K562 (cell line): Measurements from ENCODE around the gene ECSCR. TPM values are rescaled to one million over a fixed set of nuclear protein-coding genes. Genes with fewer than 3 reads are reported as not detected.

Source experiments
- ATAC-seq: fragments of 200-7000 bp; cut with Tn5 transposase; 3 replicates; pipeline ENCODE4 v1.9.1; 2020; ENCODE audit warnings: moderate library complexity
- BruUV-seq: library from RNA; stranded (reverse); fragments of 400-500 nt; replicated peaks from 2 replicates; lab custom pipeline; 2021; lab: Mats Ljungman, UMichigan
- CTCF ChIA-PET: fragments of 300-600 bp; formaldehyde crosslinking; extraction: SDS; loops from one replicate; lab custom pipeline; 2021; ENCODE audit warnings: low intra/inter-chr PET ratio; lab: Yijun Ruan, JAX
- POLR2A ChIA-PET: fragments of 300-600, 350-650 bp; sonication (Branson Sonifier 250); formaldehyde crosslinking; extraction: SDS; loops from one replicate; lab custom pipeline; 2021; ENCODE audit warnings: antibody characterized with exemption, inconsistent platforms; lab: Yijun Ruan, JAX
- DNase-seq, 4 experiments: peaks; one replicate each; pipeline versions ENCODE4 v3.0.0 to v3.0.0-alpha.2; 2011 to 2018; ENCODE audit warnings: low spot score in 3 of 4, mixed read lengths in 3 of 4; ENCODE audit errors: extremely low read depth in 1 of 4
- FAIRE-seq: peaks from 2 replicates; lab custom pipeline; 2011; peaks lifted over from hg19 to GRCh38; lab: Jason Lieb, UNC
- H2AFZ ChIP-seq: 2 replicates; pipeline ENCODE4 v1.6.0; 2011; ENCODE audit warnings: low read depth, low read length, control low read depth, inconsistent platforms
- H3K27ac ChIP-seq: fragments of 200-600 bp; 3 replicates; pipeline ENCODE4 v1.8.0; 2011; ENCODE audit warnings: low read depth, mild to moderate bottlenecking, control low read depth, inconsistent platforms, low read length, moderate library complexity, mixed read lengths; ENCODE audit errors: extremely low read depth
- H3K27me3 ChIP-seq, 2 experiments: fragments of 300-600 bp in 1 of 2; 2 replicates in 1 of 2; 3 replicates in 1 of 2; pipeline versions ENCODE4 v1.6.0 to v1.8.0; 2011; ENCODE audit warnings: inconsistent platforms in 2 of 2, low read length in 2 of 2, mild to moderate bottlenecking in 1 of 2, mixed read lengths in 1 of 2, moderate library complexity in 1 of 2; ENCODE audit not compliant: control insufficient read depth in 2 of 2, insufficient read depth in 2 of 2
- H3K36me3 ChIP-seq: fragments of 300-600 bp; 3 replicates; pipeline ENCODE4 v1.8.0; 2011; ENCODE audit warnings: mild to moderate bottlenecking, low read length, inconsistent platforms; ENCODE audit not compliant: control insufficient read depth, insufficient read depth
- H3K4me1 ChIP-seq, 2 experiments: fragments of 200-600 bp in 1 of 2; replicated peaks in 1 of 2; 2 replicates in 1 of 2; 3 replicates in 1 of 2; pipeline versions ENCODE4 v1.5.1 to v1.8.0; 2011; ENCODE audit warnings: inconsistent platforms in 2 of 2, low read length in 2 of 2, mild to moderate bottlenecking in 1 of 2, mixed read lengths in 1 of 2, moderate library complexity in 1 of 2; ENCODE audit not compliant: control insufficient read depth in 2 of 2, insufficient read depth in 2 of 2
- H3K4me2 ChIP-seq: 2 replicates; pipeline ENCODE4 v1.6.1; 2011; ENCODE audit warnings: low read length, control low read depth, inconsistent platforms, mixed read lengths; ENCODE audit not compliant: insufficient read depth
- H3K4me3 ChIP-seq: fragments of 200-600 bp; sonication (generic), shearing (Covaris generic); 2 replicates; pipeline ENCODE4 v1.5.1; 2016; ENCODE audit warnings: control low read depth, inconsistent platforms
- H3K79me2 ChIP-seq: fragments of 200-600 bp; 3 replicates; pipeline ENCODE4 v1.8.0; 2011; ENCODE audit warnings: low read length, inconsistent platforms; ENCODE audit not compliant: control insufficient read depth, insufficient read depth
- H3K9ac ChIP-seq, 2 experiments: 2 replicates each; pipeline versions ENCODE4 v1.6.0 to v1.6.1; 2011; ENCODE audit warnings: low read depth in 2 of 2, low read length in 2 of 2, control low read depth in 1 of 2, inconsistent platforms in 1 of 2, mild to moderate bottlenecking in 1 of 2, mixed read lengths in 1 of 2; ENCODE audit not compliant: insufficient read depth in 1 of 2
- H3K9me1 ChIP-seq: one replicate; pipeline ENCODE4 v1.6.0; 2011; ENCODE audit warnings: inconsistent platforms, mild to moderate bottlenecking, low read length, moderate library complexity; ENCODE audit not compliant: control insufficient read depth, insufficient read depth
- H3K9me3 ChIP-seq: replicated peaks from 2 replicates; pipeline ENCODE4 v1.5.1; 2011; ENCODE audit warnings: low read depth, low read length, inconsistent platforms; ENCODE audit not compliant: control insufficient read depth, insufficient read depth
- H4K20me1 ChIP-seq: replicated peaks from 2 replicates; pipeline ENCODE4 v1.6.1; 2011; ENCODE audit warnings: low read length, inconsistent platforms, mixed read lengths; ENCODE audit not compliant: control insufficient read depth, insufficient read depth
- FOXP1 ChIP-seq: sonication (generic); formaldehyde crosslinking; IDR thresholded peaks from 2 replicates; pipeline ENCODE4 v1.8.0; 2022; ENCODE audit warnings: mild to moderate bottlenecking, missing genetic modification reagents
- HSF4 ChIP-seq: fragments of 250-450 bp; sonication (Bioruptor Pico); IDR thresholded peaks from 2 replicates; pipeline ENCODE4 v2.1.2; 2022; ENCODE audit warnings: mild to moderate bottlenecking, moderate library complexity, borderline replicate concordance
- KAT7 ChIP-seq: sonication (generic); formaldehyde crosslinking; IDR thresholded peaks from 2 replicates; pipeline ENCODE4 v1.8.0; 2022; ENCODE audit warnings: missing genetic modification reagents, mild to moderate bottlenecking, borderline replicate concordance
- NR2C2 ChIP-seq, 2 experiments: fragments of 200-800 bp in 1 of 2; sonication (Bioruptor generic) in 1 of 2; sonication (generic) in 1 of 2; formaldehyde crosslinking in 1 of 2; IDR thresholded peaks; 2 replicates each; pipeline versions ENCODE4 v1.6.1 to v1.8.0; 2016 to 2022; ENCODE audit warnings: mild to moderate bottlenecking in 1 of 2, missing compliant biosample characterization in 1 of 2, missing genetic modification characterization in 1 of 2, missing genetic modification reagents in 1 of 2
- POLR2G ChIP-seq: fragments of 200-400 bp; formaldehyde crosslinking; IDR thresholded peaks from 2 replicates; pipeline ENCODE4 v1.6.1; 2017; ENCODE audit warnings: low read depth, mild to moderate bottlenecking, antibody characterized with exemption, low read length, moderate library complexity
- SRSF9 ChIP-seq: fragments of 200-400 bp; formaldehyde crosslinking; IDR thresholded peaks from 2 replicates; pipeline ENCODE4 v1.6.1; 2017; ENCODE audit warnings: low read depth, low read length, borderline replicate concordance
- TCF7L2 ChIP-seq: fragments of 150-350 bp; IDR thresholded peaks from 2 replicates; pipeline ENCODE4 v1.6.1; 2016; ENCODE audit warnings: low read depth, mild to moderate bottlenecking, low read length, moderate library complexity
- ZNF174 ChIP-seq: fragments of 250-450 bp; sonication (Bioruptor Pico); IDR thresholded peaks from 2 replicates; pipeline ENCODE4 v1.4.0; 2020; ENCODE audit warnings: mild to moderate bottlenecking
- WGBS: fragments of 100-300 bp; shearing (Covaris generic); methylation state at CpG from one replicate; pipeline ENCODE4 v1.1.6; 2016; ENCODE audit warnings: low coverage, mixed read lengths; ENCODE audit not compliant: insufficient coverage; ENCODE audit errors: missing lambda C conversion rate; 5-methylcytosine and 5-hydroxymethylcytosine counted together
- in situ Hi-C: fragments of 300-500 bp; cut with MboI; formaldehyde crosslinking; loops from 4 replicates; pipeline ENCODE4 v1.15.0; 2018; ENCODE audit warnings: inconsistent platforms, mixed read lengths
- intact Hi-C: fragments of 100-400 bp; cut with micrococcal nuclease; formaldehyde crosslinking; loops from 2 replicates; pipeline ENCODE4 v1.14.2; 2022
- polyA plus RNA-seq, 8 experiments: library from polyadenylated mRNA; depleted of rRNA in 4 of 8; stranded (reverse) in 5 of 8; unstranded in 3 of 8; fragments of >200 nt; fragmentation: Nextera tagmentation in 2 of 8; fragmentation: Illumina TruSeq in 1 of 8; extraction: Ambion mirVana in 2 of 8; extraction: Trizol in 1 of 8; gene quantifications; 2 replicates each; pipeline versions ENCODE4 v1.2.1 to v1.2.3, GENCODE V29; 2011 to 2014; ENCODE audit warnings: inconsistent platforms in 1 of 8, missing spikeins in 1 of 8
- total RNA-seq, 7 experiments: library from RNA; depleted of rRNA in 6 of 7; stranded (reverse); fragments of >200 nt in 6 of 7; fragmentation: Illumina TruSeq in 2 of 7; extraction: Trizol in 2 of 7; gene quantifications; 2 replicates each; pipeline versions ENCODE4 v1.2.1 to v1.2.3, GENCODE V29; 2011 to 2021; ENCODE audit warnings: low replicate concordance in 1 of 7

The ECSCR gene
- total and polyA plus RNA-seq, 9 of the 15 experiments (the other 6 are each of a cell fraction or from before 2014, with no cell fraction given), result 0.10 to 0.25 (median 0.13) TPM; not detected in 6

- Histone ChIP-seq H3K36me3 (peaks cover 33% of the 10 kb centered on the region; the same call in 2 of the 3 replicates), H3K27me3 (no peaks in the 10 kb centered on the region), H3K4me3 (no peak overlapping the region), H3K9me3 (no peaks in the 10 kb centered on the region), H2AFZ (no peak overlapping the region; the same call in 1 of the 2 replicates), H3K4me1 (peaks cover 42 to 65% of the 10 kb centered on the region in 2 experiments), H4K20me1 (no peaks in the 10 kb centered on the region), H3K9ac (peak overlapping the region in 1 of 2 experiments; percentile 63; a peak in 2 of 4 replicates), H3K27ac (0 out of 3 replicates have a peak overlapping the region, but pooled peaks have one; percentile 12), H3K9me1 (no peaks in the 10 kb centered on the region), H3K79me2 (peaks cover 5% of the 10 kb centered on the region), H3K4me2 (no peak overlapping the region)
- TF ChIP-seq HSF4 (CRISPR knock-in tag) (no peak), NR2C2 (CRISPR knock-in tag; IDR thresholded peaks at IDR 0.05) (no peak), NR2C2 (tag; IDR thresholded peaks at IDR 0.05) (no peak), POLR2G (0 out of 2 replicates have a peak, but pooled peaks have one; percentile 3), SRSF9 (no peak), ZNF174 (CRISPR knock-in tag) (no peak), TCF7L2 (no peak), FOXP1 (CRISPR knock-in tag) (no peak), KAT7 (CRISPR knock-in tag) (no peak)
- ATAC-seq, result no peak
- no peak for FAIRE-seq
- intact Hi-C loops (no loop called here), in situ Hi-C loops (no loop called here)
- BruUV-seq, result no TSS peak
- CTCF ChIA-PET, result no interaction called here
- POLR2A ChIA-PET, result interaction anchor here (1.1 kb wide), 1 partner anchor 34 kb away, joined by 3 read pairs; the partner anchor contains the start of gene DNAJC18
- DNase-seq, result peak in 2 of 4 experiments; percentile 5
- WGBS, result 72% methylated on average over 7 of the region's 8 CpGs
These were observed 10.6 kb upstream of the ECSCR start for GRCh38 chr5:139473105-139473504.
